ENCODE data around the gene MECR.

- TF ChIP-seq CTCF (IDR thresholded peaks at IDR 0.05; ENCODE audit: low read depth, low read length), result no peak
- no peak for TF ChIP-seq EZH2phosphoT487 (IDR thresholded peaks at IDR 0.05; ENCODE audit: low read depth)
Measured at GRCh38 chr1:29245261-29245660, 14.5 kb upstream of the MECR start.

Data from OCI-LY3 (cell line).